HG03460 (cell line): Measurements from ENCODE around the gene SUGP1.

Source experiments
- ATAC-seq: cut with Tn5 transposase; IDR thresholded peaks from one replicate; pipeline ENCODE4 v1.9.1; 2021; ENCODE audit not compliant: unreplicated experiment

Gene SUGP1

GRCh38 chr19:19342086-19343015 is 22.0 kb upstream of the SUGP1 start:
- no peak for ATAC-seq

- ATAC-seq = no peak
Measured at GRCh38 chr19:19341026-19341425, 20.7 kb upstream of the SUGP1 start.

- no peak for ATAC-seq
Measured at GRCh38 chr19:19338082-19338481, 17.8 kb upstream of the SUGP1 start.

DNA sequence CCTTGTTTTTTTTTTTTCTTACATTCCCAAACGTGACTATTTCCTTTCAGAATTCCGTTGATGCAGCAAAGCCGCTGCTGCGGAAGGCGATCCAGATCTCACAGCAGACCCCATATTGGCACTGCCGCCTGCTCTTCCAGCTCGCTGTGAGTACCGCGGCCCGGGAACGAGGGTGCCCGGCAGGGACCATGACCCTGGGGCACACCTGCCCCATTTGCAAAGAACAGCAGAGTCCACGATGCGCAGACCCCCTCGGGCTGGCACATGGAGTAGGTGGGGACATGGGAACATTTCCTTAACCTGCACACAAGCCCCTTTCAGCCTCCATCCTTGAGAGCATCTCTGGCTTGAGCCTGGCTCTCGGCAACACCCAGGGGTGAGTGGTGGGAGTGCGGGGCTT is 16.8 kb upstream of the SUGP1 start:
- no peak for ATAC-seq

- ATAC-seq = no peak
Measured at GRCh38 chr19:19336597-19336996, 16.3 kb upstream of the SUGP1 start.

- ATAC-seq = no peak
Measured at GRCh38 chr19:19335408-19336158, 15.3 kb upstream of the SUGP1 start.

DNA sequence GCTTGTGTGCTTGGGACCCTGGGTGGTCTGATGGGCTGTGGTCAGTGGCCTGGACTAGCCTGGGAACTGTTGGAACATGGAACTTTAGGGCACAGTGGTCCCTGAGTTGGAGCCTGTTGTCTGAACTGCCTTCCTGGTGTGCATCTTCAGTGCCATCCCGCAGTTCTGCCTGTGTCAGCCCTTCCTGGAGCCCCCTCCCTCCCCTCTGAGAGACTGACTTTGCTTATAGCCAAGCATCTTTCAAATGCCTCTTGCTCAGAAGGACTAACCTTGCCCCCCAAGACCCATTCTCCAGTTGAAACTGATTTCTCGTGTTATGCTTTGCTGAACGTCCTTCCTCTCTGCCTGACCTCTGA is 14.7 kb upstream of the SUGP1 start:
- ATAC-seq = no peak

DNA sequence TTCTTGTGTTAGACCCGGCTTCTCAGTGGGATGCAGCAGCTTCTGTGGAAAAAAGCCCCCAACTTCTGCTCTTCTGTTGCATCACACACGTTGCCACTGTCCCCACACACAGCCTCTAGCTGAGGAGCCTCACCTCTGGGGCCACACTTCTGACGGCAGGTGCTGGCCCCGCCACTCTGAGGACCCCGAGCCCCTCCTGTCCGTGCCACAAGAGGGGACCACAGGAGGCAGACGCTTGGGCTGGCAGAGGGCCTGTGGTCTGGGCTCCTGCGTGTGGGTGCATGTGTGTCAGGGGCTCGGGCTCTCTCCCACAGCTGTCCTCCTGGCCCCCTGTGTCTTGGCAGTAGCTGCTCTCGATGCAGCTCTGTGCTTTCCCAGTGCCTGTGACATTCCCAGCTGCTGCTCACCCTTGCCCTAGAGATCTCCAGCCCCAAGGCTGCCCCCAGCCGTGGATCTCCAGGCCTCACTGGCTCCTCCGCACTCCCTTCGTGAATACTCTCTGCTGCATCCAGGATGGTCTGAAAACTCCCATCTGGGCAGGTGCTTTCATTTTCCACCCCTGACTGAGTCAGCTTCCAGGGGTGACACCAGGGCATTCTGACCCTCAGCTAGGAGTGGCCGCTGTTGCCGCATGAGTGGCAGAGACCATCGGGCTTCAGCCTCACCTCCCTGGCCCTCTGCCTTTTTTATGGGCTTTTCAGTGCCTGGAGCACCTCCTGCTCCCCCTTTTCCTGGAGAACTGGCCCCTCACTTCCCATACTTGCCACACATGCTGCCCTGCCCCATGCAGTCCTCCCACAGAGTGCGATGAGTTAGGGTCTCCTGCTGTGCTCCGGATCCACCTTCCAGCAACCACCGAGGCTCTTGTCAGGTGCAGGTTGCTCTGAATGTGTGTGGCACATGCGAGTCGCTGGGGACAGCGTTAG is 14.0 kb upstream of the SUGP1 start:
- ATAC-seq = no peak

- ATAC-seq = no peak
Measured at GRCh38 chr19:19329126-19329525, 8.8 kb upstream of the SUGP1 start.

DNA sequence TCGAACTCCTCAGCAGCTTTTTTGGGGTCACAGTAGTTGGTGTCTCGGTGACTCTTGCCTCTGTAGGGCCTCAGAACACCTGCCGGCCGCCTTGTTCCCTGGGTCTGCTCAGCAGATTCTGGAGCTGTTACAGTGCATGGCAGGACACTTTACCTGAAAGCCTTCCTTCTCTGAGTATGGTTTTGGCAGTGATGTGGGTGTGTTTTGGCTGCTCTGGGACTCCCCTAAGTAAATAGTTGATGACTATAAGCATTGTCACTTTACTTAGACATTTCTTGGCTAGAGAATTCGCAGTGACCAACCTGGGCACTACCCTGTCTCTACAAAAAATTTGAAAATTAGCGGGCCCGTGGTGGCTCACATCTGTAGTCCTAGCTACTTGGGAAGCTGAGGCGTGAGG is 7.4 kb upstream of the SUGP1 start:
- no peak for ATAC-seq

- no peak for ATAC-seq
Measured at GRCh38 chr19:19324059-19324770, 3.9 kb upstream of the SUGP1 start.

DNA sequence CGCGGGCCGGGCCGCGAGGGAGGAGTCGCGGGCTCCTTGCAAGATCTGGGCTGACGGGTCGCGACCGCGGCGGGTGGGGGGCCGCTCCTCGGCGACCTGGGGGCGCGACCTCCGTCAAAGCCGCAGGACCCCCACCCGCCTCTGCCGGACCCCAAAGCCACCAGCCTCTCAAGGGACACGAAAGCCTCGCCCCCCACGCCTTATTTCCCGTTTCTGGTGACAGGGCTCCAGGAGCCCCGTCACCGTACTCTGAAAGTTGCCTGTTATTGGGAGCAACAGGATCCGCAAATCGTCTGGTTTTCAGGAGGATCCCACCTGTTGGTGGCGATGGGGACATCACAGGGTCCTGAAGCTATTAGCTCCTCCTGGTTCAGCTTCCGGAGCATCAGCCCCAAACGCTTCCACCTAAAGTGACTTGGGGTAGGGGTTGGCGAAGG is 850 bp upstream of the SUGP1 start:
- ATAC-seq = peak; percentile 5

DNA sequence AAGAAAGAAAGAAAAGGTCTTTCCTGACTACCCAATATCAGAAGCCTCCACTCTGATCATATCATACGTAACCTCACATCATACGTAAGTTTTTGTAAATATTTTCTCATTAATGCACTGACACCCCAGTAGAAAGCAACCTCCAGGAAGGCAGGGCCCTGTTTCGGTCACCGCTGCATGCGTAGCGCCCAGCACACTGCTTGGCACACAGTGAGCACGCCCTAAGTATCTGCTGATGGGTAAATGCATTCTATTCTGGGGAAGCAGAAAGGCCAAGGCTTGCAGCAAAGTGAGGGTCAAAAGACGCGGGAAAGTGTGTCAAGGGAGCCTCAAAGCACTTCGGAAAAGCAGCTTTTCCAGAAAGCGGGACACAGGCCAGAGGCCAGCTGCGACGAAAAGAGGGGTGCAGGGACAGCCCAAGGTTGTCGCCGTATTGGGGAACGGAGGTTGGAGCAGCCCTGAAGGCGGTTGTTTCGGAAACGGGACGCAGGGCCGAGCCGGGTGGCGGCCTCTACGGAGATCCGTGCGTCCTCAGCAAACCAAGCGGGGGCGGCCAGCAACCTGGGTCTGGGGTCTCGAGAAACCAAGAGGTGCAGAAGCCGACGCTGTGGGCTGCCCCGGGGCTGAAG is 463 bp downstream of the SUGP1 start:
- ATAC-seq = no peak

GRCh38 chr19:19316082-19316481 is 4.2 kb downstream of the SUGP1 start:
- ATAC-seq = no peak

DNA sequence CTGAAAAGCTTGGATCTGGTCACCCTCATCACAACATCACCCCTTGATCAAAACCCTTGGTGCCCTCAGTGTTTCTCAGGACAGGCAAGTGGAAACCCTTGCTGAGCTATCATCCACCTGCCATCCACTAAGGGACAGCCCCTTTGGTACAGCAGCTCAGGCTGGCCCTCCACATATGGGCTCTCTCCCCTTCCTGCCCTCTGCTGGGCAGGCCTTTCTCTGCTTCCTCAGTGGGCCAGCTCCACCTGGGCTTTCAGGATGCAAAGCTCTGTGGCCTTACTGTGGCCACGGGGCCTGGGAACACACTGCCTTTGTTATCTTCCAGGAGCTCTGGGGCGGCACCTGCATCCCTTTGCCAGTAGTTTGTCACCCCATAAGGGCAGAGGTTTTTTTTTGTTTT is 4.9 kb downstream of the SUGP1 start:
- ATAC-seq = no peak

- ATAC-seq = no peak
Measured at GRCh38 chr19:19308373-19308772, 11.9 kb downstream of the SUGP1 start.

- no peak for ATAC-seq
Measured at GRCh38 chr19:19306191-19306590, 14.1 kb downstream of the SUGP1 start.

GRCh38 chr19:19305696-19306095 is 14.6 kb downstream of the SUGP1 start:
- no peak for ATAC-seq

- ATAC-seq = no peak
Measured at GRCh38 chr19:19305066-19305465, 15.2 kb downstream of the SUGP1 start.
